Mononuclear cell (primary cell): ENCODE data around the gene NEMP1. TPM values are rescaled to one million over a fixed set of nuclear protein-coding genes. Genes with fewer than 3 reads are reported as not detected.
"Not testable (repeated sequence)": the region's sequence is repeated elsewhere in the genome, so short reads cannot be mapped to it uniquely, and the experiment has no call there.

Source experiments
- H3K27me3 ChIP-seq: 2 replicates; pipeline ENCODE4 v1.6.0; 2011; ENCODE audit warnings: low read length, control low read depth; ENCODE audit not compliant: insufficient read depth
- H3K4me1 ChIP-seq: 2 replicates; pipeline ENCODE4 v1.5.1; 2011; ENCODE audit warnings: mild to moderate bottlenecking, low read length, control low read depth; ENCODE audit not compliant: insufficient read depth
- H3K4me3 ChIP-seq: 2 replicates; pipeline ENCODE4 v1.5.1; 2011; ENCODE audit warnings: mild to moderate bottlenecking, low read length, moderate library complexity
- H3K9me3 ChIP-seq: 2 replicates; pipeline ENCODE4 v1.5.1; 2011; ENCODE audit warnings: low read depth, mild to moderate bottlenecking, control low read depth, low read length
- total RNA-seq: library from RNA; depleted of rRNA; stranded (reverse); fragments of >200 nt; gene quantifications from one replicate; pipeline ENCODE4 v1.2.3, GENCODE V29; 2012

The NEMP1 gene
- total RNA-seq, 1 donor: 6.6 TPM

DNA sequence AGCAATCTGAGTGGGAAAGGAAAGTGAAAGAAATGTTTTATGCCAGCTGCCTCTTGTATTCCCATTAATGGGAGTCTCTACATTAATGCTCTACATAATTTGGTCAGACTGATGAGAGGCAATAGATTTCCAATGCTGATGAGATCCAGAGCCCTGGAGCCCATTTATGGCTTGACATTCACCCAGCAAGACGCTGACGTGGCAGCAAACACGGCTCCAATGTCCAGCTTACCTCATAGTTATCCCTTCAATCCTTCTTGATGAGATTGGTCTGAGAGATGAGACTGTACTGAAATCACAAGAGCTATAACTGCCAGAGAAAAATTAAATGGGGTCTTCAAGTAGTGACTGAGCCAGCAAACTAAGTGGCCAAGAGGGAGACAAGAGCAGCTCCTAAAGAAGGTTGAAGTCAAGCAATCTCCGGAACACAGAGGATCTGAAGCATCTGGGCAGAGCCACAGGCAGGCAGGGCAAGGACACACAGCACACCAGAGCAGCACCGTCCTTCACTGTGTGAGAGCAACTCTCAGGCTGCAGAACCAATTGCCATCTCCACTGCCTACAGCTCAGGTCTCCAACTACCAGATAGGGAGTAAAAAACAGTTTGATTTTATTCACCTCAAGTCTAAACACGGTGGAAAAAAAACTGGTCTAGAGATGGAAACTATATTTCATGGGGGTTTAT, 21.4 kb downstream of the NEMP1 start:
- H3K9me3 ChIP-seq: no peaks in the 10 kb centered on the region
- H3K4me1 ChIP-seq: peaks cover 6% of the 10 kb centered on the region
- no peak overlapping the region for H3K4me3 ChIP-seq
- H3K27me3 ChIP-seq: no peaks in the 10 kb centered on the region

DNA sequence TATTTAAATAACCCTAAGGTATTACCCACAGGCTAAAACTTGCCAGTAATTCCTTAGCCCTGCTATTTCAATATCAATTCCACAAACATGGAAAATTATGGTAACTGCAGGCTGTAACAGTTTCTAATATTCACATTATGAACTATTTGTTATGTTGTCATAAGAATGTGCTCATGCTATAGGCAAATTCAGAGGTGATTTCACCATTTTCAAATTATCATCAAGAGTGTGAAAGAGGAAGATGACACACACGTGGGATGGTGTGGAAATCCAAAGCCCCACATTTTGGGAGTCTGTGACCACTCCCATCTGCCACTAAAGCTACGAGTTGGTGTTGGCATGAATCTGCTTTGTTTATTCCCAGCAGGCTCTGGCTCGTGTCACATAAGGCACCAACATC, 22.8 kb downstream of the NEMP1 start:
- Histone ChIP-seq H3K4me3 (no peak overlapping the region), H3K27me3 (no peaks in the 10 kb centered on the region)

DNA sequence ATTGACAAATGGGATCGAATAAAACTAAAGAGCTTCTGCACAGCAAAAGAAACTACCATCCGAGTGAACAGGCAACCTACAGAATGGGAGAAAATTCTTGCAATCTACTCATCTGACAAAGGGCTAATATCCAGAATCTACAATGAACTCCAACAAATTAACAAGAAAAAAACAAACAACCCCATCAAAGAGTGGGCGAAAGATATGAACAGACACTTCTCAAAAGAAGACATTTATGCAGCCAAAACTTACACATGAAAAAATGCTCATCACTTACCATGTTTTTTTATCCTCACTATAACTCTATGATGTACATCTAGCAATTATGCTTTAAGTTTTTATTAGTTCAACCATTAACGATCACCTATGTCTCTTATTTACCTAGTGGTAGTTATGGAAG, 24.7 kb downstream of the NEMP1 start:
- not testable (repeated sequence) for H3K27me3 ChIP-seq, H3K9me3 ChIP-seq, H3K4me3 ChIP-seq
- H3K4me1 ChIP-seq: peaks cover 11% of the 10 kb centered on the region

More for the DNA sequence above, 22.8 kb downstream of the NEMP1 start:
- Histone ChIP-seq H3K4me1 (peaks cover 6% of the 10 kb centered on the region), H3K9me3 (no peaks in the 10 kb centered on the region)

DNA sequence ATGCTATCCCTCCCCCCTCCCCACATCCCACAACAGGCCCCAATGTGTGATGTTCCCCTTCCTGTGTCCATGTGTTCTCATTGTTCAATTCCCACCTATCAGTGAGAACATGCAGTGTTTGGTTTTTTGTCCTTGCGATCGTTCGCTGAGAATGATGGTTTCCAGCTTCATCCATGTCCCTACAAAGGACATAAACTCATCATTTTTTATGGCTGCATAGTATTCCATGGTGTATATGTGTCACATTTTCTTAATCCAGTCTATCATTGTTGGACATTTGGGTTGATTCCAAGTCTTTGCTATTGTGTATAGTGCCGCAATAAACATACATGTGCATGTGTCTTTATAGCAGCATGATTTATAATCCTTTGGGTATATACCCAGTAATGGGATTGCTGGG, 25.4 kb downstream of the NEMP1 start:
- H3K27me3 ChIP-seq, H3K4me3 ChIP-seq, H3K9me3 ChIP-seq: not testable (repeated sequence)
- peaks cover 19% of the 10 kb centered on the region for H3K4me1 ChIP-seq

DNA sequence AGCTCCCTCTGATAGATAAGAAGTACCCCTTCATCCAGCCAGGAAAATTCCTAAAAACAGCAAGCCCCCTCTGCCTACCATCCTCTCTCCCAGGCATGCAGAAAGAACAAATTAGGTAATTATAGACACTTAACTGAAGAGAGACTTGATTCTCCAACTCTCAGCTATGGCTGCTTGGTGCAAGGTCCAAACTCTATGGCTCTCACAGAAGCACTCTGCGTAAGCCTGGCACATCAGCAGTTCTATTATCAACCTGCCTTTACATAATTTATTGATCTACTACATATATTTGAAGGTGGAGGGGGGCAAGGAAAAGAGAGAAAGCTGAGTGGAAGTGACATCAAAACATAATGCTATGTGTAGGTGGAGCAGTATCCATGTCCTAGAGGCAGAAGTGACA, 27.6 kb downstream of the NEMP1 start:
- Histone ChIP-seq H3K27me3 (no peaks in the 10 kb centered on the region), H3K4me1 (peaks cover 40% of the 10 kb centered on the region), H3K4me3 (no peak overlapping the region), H3K9me3 (no peaks in the 10 kb centered on the region)

DNA sequence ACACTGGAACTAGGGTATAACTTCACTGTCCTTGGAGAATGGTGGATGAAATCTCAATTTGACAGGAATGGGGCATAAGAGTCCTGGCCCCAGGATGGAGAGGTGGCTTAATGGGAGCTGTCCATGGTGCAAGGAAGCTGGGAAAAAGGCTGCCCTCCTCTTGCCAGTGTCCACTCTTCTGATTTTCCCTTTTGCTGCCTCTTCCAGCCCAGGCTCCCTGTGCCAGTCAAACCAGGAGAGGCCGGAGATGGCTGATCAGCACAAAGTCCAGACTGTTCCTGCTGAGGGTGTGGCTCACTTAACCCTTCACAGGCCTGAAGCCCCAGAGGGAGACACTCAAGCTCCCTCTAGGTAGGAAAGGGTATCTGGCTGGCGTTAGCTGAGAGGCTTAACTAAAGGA, 28.7 kb downstream of the NEMP1 start, which contains the start of gene MYO1A:
TSS of gene MYO1A (minus strand) at position 240 of the 400 bp plus-strand sequence. CDS start 1,806 bp downstream, outside the sequence.
- Histone ChIP-seq H3K27me3 (no peaks in the 10 kb centered on the region), H3K9me3 (no peaks in the 10 kb centered on the region), H3K4me3 (no peak within 1 kb of the TSS), H3K4me1 (peaks cover 41% of the 10 kb centered on the region)

DNA sequence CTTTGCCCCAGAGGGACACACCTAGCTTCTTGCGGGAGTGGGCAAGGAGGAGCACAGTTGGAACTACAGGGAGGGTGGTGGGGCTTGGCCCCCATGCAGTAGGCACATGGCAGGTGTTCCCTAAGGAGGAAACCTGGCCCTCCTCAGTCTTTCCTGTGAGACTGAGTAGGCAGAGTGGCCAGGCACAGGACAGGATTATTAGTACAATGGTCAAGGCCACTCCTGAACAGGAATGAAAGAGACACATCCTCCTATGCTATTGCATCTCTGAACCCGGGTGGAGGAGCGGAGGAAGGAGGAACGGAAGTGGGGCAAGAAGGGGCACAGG, 29.5 kb downstream of the NEMP1 start:
- no peaks in the 10 kb centered on the region for H3K27me3 ChIP-seq
- no peak overlapping the region for H3K4me3 ChIP-seq
- no peaks in the 10 kb centered on the region for H3K9me3 ChIP-seq
- peaks cover 40% of the 10 kb centered on the region for H3K4me1 ChIP-seq

DNA sequence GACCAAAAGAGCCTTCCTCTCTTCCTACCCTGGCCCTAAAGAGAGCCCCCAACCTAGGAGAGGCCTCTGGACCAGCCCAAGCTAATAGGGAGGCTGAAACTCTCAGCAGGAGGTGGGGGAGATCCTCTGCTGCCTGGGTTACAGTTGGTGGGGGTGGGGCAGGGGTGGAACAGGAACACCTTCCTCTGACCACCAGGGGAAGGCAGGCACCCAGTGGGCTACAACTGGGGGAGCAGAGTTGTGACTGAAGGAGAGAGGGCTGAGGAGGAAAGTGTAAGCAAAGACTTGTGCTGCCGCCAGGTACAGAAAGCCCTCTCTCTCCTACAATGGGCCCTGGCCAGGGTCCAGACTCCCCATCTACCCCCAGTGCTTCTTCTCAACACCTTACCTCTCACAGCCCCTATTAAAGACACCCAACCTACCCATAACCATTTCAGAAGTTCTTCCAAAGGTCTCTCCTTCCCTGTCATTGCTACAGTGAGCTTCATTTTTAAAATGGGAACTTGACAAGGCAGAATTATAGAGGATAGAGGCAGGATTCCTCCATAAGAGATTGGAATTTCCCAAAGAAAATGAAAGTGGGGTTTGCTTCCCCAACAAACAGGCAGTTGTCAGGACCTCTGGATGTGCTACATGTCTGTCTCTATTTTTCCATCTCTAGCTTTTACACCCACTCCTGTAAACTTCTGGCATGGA, 30.0 kb downstream of the NEMP1 start:
- Histone ChIP-seq H3K4me3 (no peak overlapping the region), H3K4me1 (peaks cover 40% of the 10 kb centered on the region), H3K9me3 (no peaks in the 10 kb centered on the region), H3K27me3 (no peaks in the 10 kb centered on the region)

DNA sequence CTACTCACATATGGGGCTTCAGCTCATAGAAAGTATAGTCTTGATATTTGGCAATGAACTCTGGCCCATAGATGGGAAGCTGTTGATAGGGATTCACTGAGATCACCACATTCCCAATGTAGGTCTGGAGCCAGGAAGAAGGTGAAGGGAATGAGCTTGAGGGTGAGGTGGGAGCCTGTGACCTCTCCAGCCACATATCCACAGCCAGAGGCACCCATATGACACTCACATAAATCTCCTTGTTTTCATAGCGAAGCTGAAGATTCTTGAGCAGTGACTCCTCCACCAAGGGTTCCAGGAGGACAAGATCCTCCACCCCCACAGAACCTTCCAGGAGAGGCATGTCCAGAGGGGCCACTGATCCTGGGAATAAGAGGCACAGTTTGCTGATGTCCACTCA, 30.6 kb downstream of the NEMP1 start:
- H3K4me3 ChIP-seq: no peak overlapping the region
- peaks cover 40% of the 10 kb centered on the region for H3K4me1 ChIP-seq
- H3K27me3 ChIP-seq: no peaks in the 10 kb centered on the region
- H3K9me3 ChIP-seq: no peaks in the 10 kb centered on the region

DNA sequence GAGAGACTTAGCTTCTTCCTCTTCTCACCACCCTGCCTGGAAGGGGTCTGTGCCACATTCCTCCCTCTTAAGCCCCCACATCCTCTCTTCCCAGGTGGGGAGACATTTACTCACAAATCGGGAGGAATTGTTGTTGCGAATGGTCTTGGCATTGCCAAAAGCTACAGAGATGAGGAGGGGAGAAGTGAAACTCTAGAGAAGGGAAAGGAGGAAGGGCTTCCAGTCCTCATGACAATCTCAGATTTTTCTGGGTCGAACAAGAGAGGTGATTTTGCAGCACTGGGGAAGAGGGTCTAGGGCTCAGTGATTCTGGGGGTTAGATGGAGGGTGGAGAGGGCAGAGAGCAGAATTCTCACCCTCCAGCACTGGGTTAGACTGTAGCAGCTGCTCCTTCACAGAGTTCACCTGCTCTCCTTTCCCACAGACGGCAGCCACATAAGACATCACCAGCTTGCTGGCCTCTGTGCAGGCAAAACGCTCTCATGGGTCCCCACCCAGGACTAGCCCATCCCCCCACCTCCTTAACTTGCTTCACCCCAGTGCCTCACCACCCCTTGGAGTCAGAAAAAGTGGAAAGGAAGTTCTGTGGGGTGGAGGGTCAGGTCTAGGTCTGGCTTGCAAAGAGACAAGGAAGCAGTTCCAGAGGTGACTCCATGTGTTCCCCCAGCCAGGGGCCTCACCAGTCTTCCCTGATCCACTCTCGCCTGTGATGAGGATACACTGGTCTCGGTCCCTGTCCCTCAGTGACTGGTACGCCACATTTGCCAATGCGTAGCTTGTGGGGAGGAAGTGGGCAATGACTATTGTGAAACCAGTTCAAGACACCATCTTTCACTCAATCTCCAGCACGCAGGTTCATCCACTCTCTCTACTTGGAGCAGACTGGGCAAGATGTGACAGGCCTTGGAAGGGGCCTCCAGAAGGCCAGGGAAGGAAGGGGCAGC, 31.4 kb downstream of the NEMP1 start:
- H3K4me1 ChIP-seq: peaks cover 40% of the 10 kb centered on the region
- H3K4me3 ChIP-seq: no peak overlapping the region
- H3K9me3 ChIP-seq: no peaks in the 10 kb centered on the region
- H3K27me3 ChIP-seq: no peaks in the 10 kb centered on the region

DNA sequence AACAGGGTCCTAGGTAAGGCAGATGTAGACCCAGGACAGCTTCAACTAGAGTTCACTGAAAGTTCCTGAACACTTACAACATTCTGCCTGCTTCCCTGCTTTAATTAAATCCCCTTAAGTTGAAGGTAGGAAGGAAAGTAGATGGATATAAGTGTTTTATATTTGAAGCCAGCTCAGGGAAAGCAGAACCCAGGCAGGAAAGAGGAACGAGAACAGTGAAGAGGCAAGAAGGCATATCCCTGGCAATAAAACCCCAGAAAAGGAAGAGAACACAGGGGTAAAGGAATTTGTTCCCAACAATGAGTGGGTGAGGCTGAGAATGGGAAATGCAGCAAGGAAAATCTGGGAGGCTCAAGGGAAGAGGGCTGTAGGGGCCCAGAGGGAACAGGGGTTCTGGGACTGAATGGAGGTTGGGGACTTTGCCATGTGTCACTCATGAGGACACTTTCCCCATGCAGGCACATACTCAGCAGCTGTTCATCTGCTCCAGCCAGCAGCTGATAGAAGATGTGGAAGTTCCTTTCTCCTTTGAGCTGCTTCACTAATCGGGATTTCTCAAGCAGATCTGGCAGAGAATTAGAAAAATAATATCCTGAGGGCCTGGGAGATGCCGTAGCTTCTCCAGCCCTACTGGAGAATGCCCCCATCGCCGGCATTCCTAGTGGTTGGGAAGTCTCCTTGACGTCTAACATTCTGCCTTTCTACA, 32.4 kb downstream of the NEMP1 start:
- H3K4me1 ChIP-seq: peaks cover 40% of the 10 kb centered on the region
- no peaks in the 10 kb centered on the region for H3K27me3 ChIP-seq
- H3K4me3 ChIP-seq: no peak overlapping the region
- no peaks in the 10 kb centered on the region for H3K9me3 ChIP-seq

DNA sequence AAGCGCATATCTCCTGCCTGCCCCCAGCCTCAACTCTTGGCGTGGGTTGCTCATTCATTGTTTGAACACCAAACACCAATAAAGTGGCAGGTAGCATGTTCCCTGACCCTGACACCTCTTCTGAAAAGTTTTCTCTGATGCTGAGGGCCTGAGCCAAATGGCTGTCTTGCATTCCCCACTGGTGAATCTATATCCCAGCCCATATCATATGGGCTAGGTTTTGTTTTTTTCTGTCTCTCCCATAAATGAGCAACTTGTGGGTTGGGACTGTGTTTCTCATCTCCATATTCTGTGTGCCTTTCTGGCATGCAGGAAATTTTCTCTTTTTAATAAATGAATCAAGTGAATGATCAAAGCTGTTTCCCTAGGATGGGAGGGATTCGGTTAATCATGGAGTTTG, 33.7 kb downstream of the NEMP1 start:
- Histone ChIP-seq H3K27me3 (no peaks in the 10 kb centered on the region), H3K9me3 (no peaks in the 10 kb centered on the region), H3K4me1 (peaks cover 44% of the 10 kb centered on the region), H3K4me3 (no peak overlapping the region)

DNA sequence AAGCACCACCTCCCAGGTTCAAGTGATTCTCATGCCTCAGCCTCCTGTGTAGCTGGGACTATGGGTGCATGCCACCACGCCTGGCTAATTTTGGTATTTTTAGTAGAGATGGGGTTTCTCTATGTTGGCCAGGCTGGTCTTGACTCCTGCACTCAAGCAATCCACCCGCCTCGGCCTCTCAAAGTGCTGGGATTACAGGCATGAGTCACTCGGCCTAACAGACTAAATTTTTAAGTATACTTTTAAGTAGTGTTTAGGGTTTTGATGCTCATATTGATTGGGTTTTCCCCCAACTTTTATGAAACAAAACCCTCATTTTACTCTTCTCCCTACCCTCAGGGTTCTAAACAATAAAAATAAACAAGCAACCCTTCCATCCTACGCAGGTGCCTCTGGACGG, 34.1 kb downstream of the NEMP1 start:
- Histone ChIP-seq H3K4me3 (no peak overlapping the region), H3K27me3 (no peaks in the 10 kb centered on the region), H3K4me1 (peaks cover 43% of the 10 kb centered on the region), H3K9me3 (no peaks in the 10 kb centered on the region)

DNA sequence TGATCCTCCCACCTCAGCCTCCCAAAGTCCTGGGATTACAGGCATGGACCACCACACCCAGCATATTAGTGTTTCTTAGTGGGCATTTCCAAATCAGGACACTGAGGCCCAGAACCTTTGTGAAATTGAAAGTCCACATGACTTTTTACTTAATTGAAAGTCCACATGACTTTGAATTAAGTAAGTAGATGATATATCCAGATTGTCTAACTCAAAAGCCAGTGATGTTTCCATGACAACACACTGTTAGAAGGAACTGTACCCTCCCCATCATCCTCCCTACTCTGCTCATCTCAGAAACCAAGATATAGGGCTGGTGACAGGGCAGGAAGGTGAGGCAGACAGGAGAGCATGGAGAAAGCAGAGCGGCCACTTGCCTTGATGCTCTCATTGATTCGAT, 35.9 kb downstream of the NEMP1 start:
- no peaks in the 10 kb centered on the region for H3K9me3 ChIP-seq

DNA sequence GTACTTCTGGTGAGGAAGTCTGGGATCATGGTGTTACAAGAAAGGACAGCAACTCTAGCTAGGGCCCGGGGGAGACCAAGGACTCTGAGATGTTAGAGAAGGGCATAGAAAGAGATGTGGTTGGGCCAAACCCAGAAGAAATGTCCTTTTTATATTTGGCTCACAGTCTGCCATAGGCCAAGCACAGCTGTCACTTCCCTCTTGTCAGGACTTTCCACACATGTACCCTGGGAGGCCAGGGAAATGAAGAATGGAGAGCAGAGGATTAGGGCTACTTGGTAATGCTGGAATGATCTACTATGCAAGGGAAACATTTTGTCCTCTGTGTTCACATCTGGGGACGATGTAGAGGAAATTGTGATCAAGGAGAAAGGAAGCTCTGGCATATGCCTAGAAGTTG, 37.8 kb downstream of the NEMP1 start:
- H3K4me3 ChIP-seq: no peak overlapping the region
- no peaks in the 10 kb centered on the region for H3K27me3 ChIP-seq
- peaks cover 6% of the 10 kb centered on the region for H3K4me1 ChIP-seq
- no peaks in the 10 kb centered on the region for H3K9me3 ChIP-seq

More for the DNA sequence above, 35.9 kb downstream of the NEMP1 start:
- H3K4me3 ChIP-seq: no peak overlapping the region
- peaks cover 26% of the 10 kb centered on the region for H3K4me1 ChIP-seq
- H3K27me3 ChIP-seq: no peaks in the 10 kb centered on the region
